Measurements from ENCODE around the gene SGF29. TPM values are rescaled to one million over a fixed set of nuclear protein-coding genes. Genes with fewer than 3 reads are reported as not detected.

The SGF29 gene
- total and polyA plus RNA-seq, 9 of the 15 experiments (the other 6 are each of a cell fraction or from before 2014, with no cell fraction given) = 2.6 to 36.1 (median 21.2) TPM

DNA sequence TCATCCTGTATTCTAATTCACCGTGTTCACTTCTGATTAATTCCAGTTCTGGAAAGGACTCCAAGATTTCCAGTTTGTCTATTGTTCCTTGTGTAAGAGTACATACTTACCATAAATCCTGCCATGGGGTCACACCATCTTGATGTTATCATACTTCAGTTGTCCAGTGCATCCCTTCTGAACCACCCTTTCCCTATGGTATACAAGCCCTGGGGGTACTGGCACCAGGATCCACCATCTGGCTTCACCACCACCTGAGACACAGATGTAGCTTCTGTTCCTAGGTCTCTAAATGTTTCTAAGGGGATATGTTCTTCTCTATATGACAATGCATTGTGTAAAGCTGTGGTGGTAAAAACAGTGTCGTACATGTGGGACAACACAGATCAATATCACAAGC, 21.2 kb downstream of the SGF29 start:
- Histone ChIP-seq H3K27me3 (ENCODE audit: control insufficient read depth in 2 of 2, insufficient read depth in 2 of 2, low read length in 2 of 2) (no peaks in the 10 kb centered on the region), H3K4me2 (ENCODE audit: insufficient read depth, low read length) (no peak overlapping the region), H3K9me3 (replicated peaks; ENCODE audit: control insufficient read depth, insufficient read depth, low read depth, low read length) (no peaks in the 10 kb centered on the region), H3K4me1 (replicated peaks in 1 of 2; ENCODE audit: control insufficient read depth in 2 of 2, insufficient read depth in 2 of 2, low read length in 2 of 2) (0 out of 5 replicates have a peak, but pooled peaks cover 0 to 3% of the 10 kb centered on the region in 2 experiments), H4K20me1 (replicated peaks; ENCODE audit: control insufficient read depth, insufficient read depth, low read length) (no peaks in the 10 kb centered on the region; the same call in 1 of the 2 replicates), H3K36me3 (ENCODE audit: control insufficient read depth, insufficient read depth, low read length) (no peaks in the 10 kb centered on the region), H3K4me3 (no peak overlapping the region), H3K9me1 (ENCODE audit: control insufficient read depth, insufficient read depth, low read length) (no peaks in the 10 kb centered on the region), H3K27ac (ENCODE audit: extremely low read depth, low read depth, low read length) (no peak overlapping the region), H2AFZ (ENCODE audit: low read depth, low read length) (no peak overlapping the region), H3K79me2 (ENCODE audit: control insufficient read depth, insufficient read depth, low read length) (no peaks in the 10 kb centered on the region; the same call in 2 of the 3 replicates), H3K9ac (ENCODE audit: insufficient read depth in 1 of 2, low read depth in 2 of 2, low read length in 2 of 2) (no peak overlapping the region)
- no peak for TF ChIP-seq NFXL1 (CRISPR knock-in tag; IDR thresholded peaks at IDR 0.05)
- no peak for TF ChIP-seq ZNF780A (CRISPR knock-in tag; IDR thresholded peaks at IDR 0.05)
- TF ChIP-seq, protein P1, sequence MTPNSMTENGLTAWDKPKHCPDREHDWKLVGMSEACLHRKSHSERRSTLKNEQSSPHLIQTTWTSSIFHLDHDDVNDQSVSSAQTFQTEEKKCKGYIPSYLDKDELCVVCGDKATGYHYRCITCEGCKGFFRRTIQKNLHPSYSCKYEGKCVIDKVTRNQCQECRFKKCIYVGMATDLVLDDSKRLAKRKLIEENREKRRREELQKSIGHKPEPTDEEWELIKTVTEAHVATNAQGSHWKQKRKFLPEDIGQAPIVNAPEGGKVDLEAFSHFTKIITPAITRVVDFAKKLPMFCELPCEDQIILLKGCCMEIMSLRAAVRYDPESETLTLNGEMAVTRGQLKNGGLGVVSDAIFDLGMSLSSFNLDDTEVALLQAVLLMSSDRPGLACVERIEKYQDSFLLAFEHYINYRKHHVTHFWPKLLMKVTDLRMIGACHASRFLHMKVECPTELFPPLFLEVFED (CRISPR knock-in tag; conservative IDR thresholded peaks at IDR 0.05) = no peak
- TF ChIP-seq, protein P2, sequence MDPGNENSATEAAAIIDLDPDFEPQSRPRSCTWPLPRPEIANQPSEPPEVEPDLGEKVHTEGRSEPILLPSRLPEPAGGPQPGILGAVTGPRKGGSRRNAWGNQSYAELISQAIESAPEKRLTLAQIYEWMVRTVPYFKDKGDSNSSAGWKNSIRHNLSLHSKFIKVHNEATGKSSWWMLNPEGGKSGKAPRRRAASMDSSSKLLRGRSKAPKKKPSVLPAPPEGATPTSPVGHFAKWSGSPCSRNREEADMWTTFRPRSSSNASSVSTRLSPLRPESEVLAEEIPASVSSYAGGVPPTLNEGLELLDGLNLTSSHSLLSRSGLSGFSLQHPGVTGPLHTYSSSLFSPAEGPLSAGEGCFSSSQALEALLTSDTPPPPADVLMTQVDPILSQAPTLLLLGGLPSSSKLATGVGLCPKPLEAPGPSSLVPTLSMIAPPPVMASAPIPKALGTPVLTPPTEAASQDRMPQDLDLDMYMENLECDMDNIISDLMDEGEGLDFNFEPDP (CRISPR knock-in tag; IDR thresholded peaks at IDR 0.05) = no peak
- no peak for TF ChIP-seq FIP1L1 (IDR thresholded peaks at IDR 0.05; ENCODE audit: low read depth, low read length, poor library complexity, severe bottlenecking)
- TF ChIP-seq CEBPG (CRISPR knock-in tag; IDR thresholded peaks at IDR 0.05) = no peak
- TF ChIP-seq CEBPG (tag; conservative IDR thresholded peaks at IDR 0.05 in 1 of 2, IDR thresholded peaks at IDR 0.05 in 1 of 2) = no peak
- in situ Hi-C loops (cut with MboI) (no loop called here), intact Hi-C loops (cut with micrococcal nuclease) (no loop called here)
- no TSS peak for BruUV-seq (replicated peaks)
- no peak for FAIRE-seq
- WGBS (ENCODE audit: insufficient coverage, low coverage, missing lambda C conversion rate) = 63% methylated on average over 2 of the region's 2 CpGs
- ChIA-PET CTCF (ENCODE audit: low intra/inter-chr PET ratio) (no interaction called here), POLR2A (interaction anchor here (0.5 to 0.6 kb wide), 2 partner anchors 23 to 64 kb away, joined by 3 read pairs; no protein-coding TSS in a partner anchor)
- no peak for ATAC-seq
- DNase-seq (ENCODE audit: extremely low read depth in 1 of 4, low spot score in 3 of 4) = no peak
